ENCODE results near the gene IL10RB. TPM values are rescaled to one million over a fixed set of nuclear protein-coding genes. Genes with fewer than 3 reads are reported as not detected.

IL10RB gene
- total and polyA plus RNA-seq, 2 of the 4 experiments (the other 2 are of a cell fraction): 20.1 to 45.2 TPM

GRCh38 chr21:33268737-33269441 lies 2.7 kb downstream of the IL10RB start:
- no peak overlapping the region for H4K91ac ChIP-seq (ENCODE audit: insufficient read depth, low read depth, low read length)
- POLR2A ChIA-PET (ENCODE audit: unreplicated experiment): no interaction called here
- in situ Hi-C loops (cut with MboI; ENCODE audit: low sequenced_read_pairs): no loop called here

More at GRCh38 chr21:33268737-33269441, 2.7 kb downstream of the IL10RB start:
- Histone ChIP-seq H2AK9ac (replicated peaks; ENCODE audit: low read depth, low read length, poor library complexity) (no peak overlapping the region), H2BK15ac (ENCODE audit: low read depth, low read length) (no peak overlapping the region), H3K9me3 (ENCODE audit: control insufficient read depth, insufficient read depth, low read length) (no peaks in the 10 kb centered on the region), H3K23ac (ENCODE audit: low read depth, low read length) (no peak overlapping the region), H4K8ac (ENCODE audit: low read depth in 2 of 2, low read length in 2 of 2) (no peak overlapping the region), H2BK5ac (ENCODE audit: low read depth, low read length, poor library complexity, severe bottlenecking) (no peak overlapping the region), H4K20me1 (ENCODE audit: insufficient read depth, low read length) (no peaks in the 10 kb centered on the region), H3K27me3 (ENCODE audit: control insufficient read depth, insufficient read depth, low read length) (no peaks in the 10 kb centered on the region), H3K79me1 (ENCODE audit: low read depth in 1 of 2, low read length in 2 of 2) (peaks cover 27 to 43% of the 10 kb centered on the region in 2 experiments), H3K4me2 (ENCODE audit: low read depth, low read length) (no peak overlapping the region), H3K4me1 (ENCODE audit: control insufficient read depth, insufficient read depth, low read length) (no peaks in the 10 kb centered on the region; the same call in 1 of the 2 replicates), H3K9ac (ENCODE audit: low read depth, low read length) (no peak overlapping the region), H3K36me3 (ENCODE audit: control insufficient read depth, insufficient read depth, low read length) (peaks cover 13% of the 10 kb centered on the region), H3K27ac (ENCODE audit: insufficient read depth, low read length) (no peak overlapping the region), H2AK5ac (ENCODE audit: low read depth, low read length) (no peak overlapping the region), H2BK120ac (ENCODE audit: low read depth, low read length) (no peak overlapping the region), H3K4me3 (ENCODE audit: insufficient read depth, low read depth, low read length) (no peak overlapping the region), H2AFZ (replicated peaks; ENCODE audit: low read length, poor library complexity) (no peak overlapping the region), H3K14ac (replicated peaks; ENCODE audit: low read depth, low read length) (no peak overlapping the region), H4K5ac (ENCODE audit: low read depth, low read length) (no peak overlapping the region), H3K56ac (ENCODE audit: extremely low read depth, insufficient read depth, low read length) (no peak overlapping the region), H3K4ac (ENCODE audit: low read depth, low read length) (no peak overlapping the region), H3K18ac (ENCODE audit: low read depth, low read length) (no peak overlapping the region), H3K9me1 (ENCODE audit: insufficient read depth, low read length) (peaks cover 11% of the 10 kb centered on the region; the same call in 1 of the 2 replicates), H2BK20ac (ENCODE audit: low read depth, low read length) (no peak overlapping the region)
- WGBS, 2 experiments (ENCODE audit: extremely low coverage in 2 of 2, insufficient read length in 1 of 2): 100% methylated on average over 1 of the region's 12 CpGs; no CpG with 5 or more reads in 1 of the 2 experiments
- CTCF ChIA-PET: no interaction called here
- no TSS peak for BruUV-seq (replicated peaks)
- dilution Hi-C loops (cut with HindIII; ENCODE audit: low sequenced_read_pairs, unreplicated experiment): no loop called here
- TF ChIP-seq MXI1 (IDR thresholded peaks at IDR 0.05; ENCODE audit: borderline replicate concordance, low read depth, low read length) (no peak), RAD21 (IDR thresholded peaks at IDR 0.05; ENCODE audit: low read length) (no peak), MAFK (IDR thresholded peaks at IDR 0.05; ENCODE audit: low read depth, low read length) (no peak), SMC3 (IDR thresholded peaks at IDR 0.05; ENCODE audit: low read depth, low read length) (no peak), NFE2L2 (IDR thresholded peaks at IDR 0.05; ENCODE audit: low read depth, low read length) (no peak), CHD1 (IDR thresholded peaks at IDR 0.05; ENCODE audit: low read depth, low read length) (no peak), RCOR1 (IDR thresholded peaks at IDR 0.05; ENCODE audit: insufficient replicate concordance, low read length) (no peak), ELK1 (IDR thresholded peaks at IDR 0.05; ENCODE audit: borderline replicate concordance, low read depth, low read length) (no peak), BHLHE40 (IDR thresholded peaks at IDR 0.05; ENCODE audit: low read depth, low read length) (no peak), MAZ (IDR thresholded peaks at IDR 0.05; ENCODE audit: borderline replicate concordance, low read depth, low read length) (no peak), POLR2A (IDR thresholded peaks at IDR 0.05; ENCODE audit: low read depth, low read length) (no peak)
- TF ChIP-seq, protein P1, sequence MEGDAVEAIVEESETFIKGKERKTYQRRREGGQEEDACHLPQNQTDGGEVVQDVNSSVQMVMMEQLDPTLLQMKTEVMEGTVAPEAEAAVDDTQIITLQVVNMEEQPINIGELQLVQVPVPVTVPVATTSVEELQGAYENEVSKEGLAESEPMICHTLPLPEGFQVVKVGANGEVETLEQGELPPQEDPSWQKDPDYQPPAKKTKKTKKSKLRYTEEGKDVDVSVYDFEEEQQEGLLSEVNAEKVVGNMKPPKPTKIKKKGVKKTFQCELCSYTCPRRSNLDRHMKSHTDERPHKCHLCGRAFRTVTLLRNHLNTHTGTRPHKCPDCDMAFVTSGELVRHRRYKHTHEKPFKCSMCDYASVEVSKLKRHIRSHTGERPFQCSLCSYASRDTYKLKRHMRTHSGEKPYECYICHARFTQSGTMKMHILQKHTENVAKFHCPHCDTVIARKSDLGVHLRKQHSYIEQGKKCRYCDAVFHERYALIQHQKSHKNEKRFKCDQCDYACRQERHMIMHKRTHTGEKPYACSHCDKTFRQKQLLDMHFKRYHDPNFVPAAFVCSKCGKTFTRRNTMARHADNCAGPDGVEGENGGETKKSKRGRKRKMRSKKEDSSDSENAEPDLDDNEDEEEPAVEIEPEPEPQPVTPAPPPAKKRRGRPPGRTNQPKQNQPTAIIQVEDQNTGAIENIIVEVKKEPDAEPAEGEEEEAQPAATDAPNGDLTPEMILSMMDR (conservative IDR thresholded peaks at IDR 0.05; ENCODE audit: low read depth, low read length): no peak
- TF ChIP-seq, protein P2, sequence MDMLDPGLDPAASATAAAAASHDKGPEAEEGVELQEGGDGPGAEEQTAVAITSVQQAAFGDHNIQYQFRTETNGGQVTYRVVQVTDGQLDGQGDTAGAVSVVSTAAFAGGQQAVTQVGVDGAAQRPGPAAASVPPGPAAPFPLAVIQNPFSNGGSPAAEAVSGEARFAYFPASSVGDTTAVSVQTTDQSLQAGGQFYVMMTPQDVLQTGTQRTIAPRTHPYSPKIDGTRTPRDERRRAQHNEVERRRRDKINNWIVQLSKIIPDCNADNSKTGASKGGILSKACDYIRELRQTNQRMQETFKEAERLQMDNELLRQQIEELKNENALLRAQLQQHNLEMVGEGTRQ (IDR thresholded peaks at IDR 0.05; ENCODE audit: low read depth, low read length): no peak
- DNase-seq (no peak), ATAC-seq (ENCODE audit: low read depth) (no peak)
- intact Hi-C loops (cut with micrococcal nuclease): no loop called here

Measured in IMR-90 (cell line).